ENCODE results near the gene MAPK7.

MAPK7 gene

GRCh38 chr17:19370493-19370960 lies 7.8 kb upstream of the MAPK7 start:
- DNase-seq (ENCODE audit: extremely low read depth, insufficient read length), result peak; percentile 54
- Histone ChIP-seq H3K27me3 (replicated peaks; ENCODE audit: control insufficient read depth, insufficient read depth, low read length) (no peaks in the 10 kb centered on the region), H3K4me3 (replicated peaks; ENCODE audit: low read depth, low read length) (no peak overlapping the region), H3K36me3 (ENCODE audit: control insufficient read depth, insufficient read depth, low read length) (no peaks in the 10 kb centered on the region)
- TF ChIP-seq CTCF (IDR thresholded peaks at IDR 0.05; ENCODE audit: insufficient read depth, low read length, poor library complexity, severe bottlenecking), result no peak

GRCh38 chr17:19371259-19372010 lies 6.9 kb upstream of the MAPK7 start:
- Histone ChIP-seq H3K4me3 (replicated peaks; ENCODE audit: low read depth, low read length) (no peak overlapping the region), H3K27me3 (replicated peaks; ENCODE audit: control insufficient read depth, insufficient read depth, low read length) (no peaks in the 10 kb centered on the region), H3K36me3 (ENCODE audit: control insufficient read depth, insufficient read depth, low read length) (no peaks in the 10 kb centered on the region)
- DNase-seq (ENCODE audit: extremely low read depth, insufficient read length), result no peak
- TF ChIP-seq CTCF (IDR thresholded peaks at IDR 0.05; ENCODE audit: insufficient read depth, low read length, poor library complexity, severe bottlenecking), result no peak

- H3K36me3 ChIP-seq (ENCODE audit: control insufficient read depth, insufficient read depth, low read length), result no peaks in the 10 kb centered on the region
- no peaks in the 10 kb centered on the region for H3K27me3 ChIP-seq (replicated peaks; ENCODE audit: control insufficient read depth, insufficient read depth, low read length)
- H3K4me3 ChIP-seq (replicated peaks; ENCODE audit: low read depth, low read length), result no peak overlapping the region
- no peak for DNase-seq (ENCODE audit: extremely low read depth, insufficient read length)
- TF ChIP-seq CTCF (IDR thresholded peaks at IDR 0.05; ENCODE audit: insufficient read depth, low read length, poor library complexity, severe bottlenecking), result no peak
Measured at GRCh38 chr17:19372011-19372370, 6.3 kb upstream of the MAPK7 start.

GRCh38 chr17:19372439-19372838 lies 5.9 kb upstream of the MAPK7 start:
- no peak for TF ChIP-seq CTCF (IDR thresholded peaks at IDR 0.05; ENCODE audit: insufficient read depth, low read length, poor library complexity, severe bottlenecking)
- H3K4me3 ChIP-seq (replicated peaks; ENCODE audit: low read depth, low read length), result no peak overlapping the region
- DNase-seq (ENCODE audit: extremely low read depth, insufficient read length), result no peak
- H3K27me3 ChIP-seq (replicated peaks; ENCODE audit: control insufficient read depth, insufficient read depth, low read length), result no peaks in the 10 kb centered on the region
- H3K36me3 ChIP-seq (ENCODE audit: control insufficient read depth, insufficient read depth, low read length), result no peaks in the 10 kb centered on the region

GRCh38 chr17:19372866-19373504 lies 5.3 kb upstream of the MAPK7 start:
- DNase-seq (ENCODE audit: extremely low read depth, insufficient read length), result no peak
- H3K4me3 ChIP-seq (replicated peaks; ENCODE audit: low read depth, low read length), result no peak overlapping the region
- no peaks in the 10 kb centered on the region for H3K36me3 ChIP-seq (ENCODE audit: control insufficient read depth, insufficient read depth, low read length)
- no peak for TF ChIP-seq CTCF (IDR thresholded peaks at IDR 0.05; ENCODE audit: insufficient read depth, low read length, poor library complexity, severe bottlenecking)
- no peaks in the 10 kb centered on the region for H3K27me3 ChIP-seq (replicated peaks; ENCODE audit: control insufficient read depth, insufficient read depth, low read length)

All from GM06990 (cell line).